ENCODE data around the gene FAHD2A. TPM values are rescaled to one million over a fixed set of nuclear protein-coding genes. Genes with fewer than 3 reads are reported as not detected.

Gene FAHD2A
- total RNA-seq, 1 donor from 2014 or later: 36.4 TPM

GRCh38 chr2:95381212-95382191 is 21.0 kb upstream of the FAHD2A start:
- no peaks in the 10 kb centered on the region for H3F3A ChIP-seq (ENCODE audit: low read depth)
- H3K9me3 ChIP-seq (ENCODE audit: low read depth): no peaks in the 10 kb centered on the region
- H3K27me3 Mint-ChIP-seq (ENCODE audit: insufficient read depth, low read depth): peaks cover 4% of the 10 kb centered on the region
- H3K27ac ChIP-seq: no peak overlapping the region
- peaks cover 7% of the 10 kb centered on the region for H3K4me1 ChIP-seq
- H4K20me1 ChIP-seq (ENCODE audit: low read depth): no peaks in the 10 kb centered on the region
- H3K4me3 Mint-ChIP-seq: no peak overlapping the region
- H3K36me3 ChIP-seq: no peaks in the 10 kb centered on the region
- no peaks in the 10 kb centered on the region for H3K36me3 Mint-ChIP-seq
- no peaks in the 10 kb centered on the region for H3K27me3 ChIP-seq
- H2AFZ ChIP-seq (replicated peaks): no peak overlapping the region
- H3K4me1 Mint-ChIP-seq: peaks cover 11% of the 10 kb centered on the region
- TF ChIP-seq CTCF (IDR thresholded peaks at IDR 0.05) (no peak), EZH2 (IDR thresholded peaks at IDR 0.05) (no peak), EZH2phosphoT487 (IDR thresholded peaks at IDR 0.05) (no peak)
- H3K9me3 Mint-ChIP-seq: no peaks in the 10 kb centered on the region
- DNase-seq (ENCODE audit: low spot score): no peak
- no peak overlapping the region for H3K4me2 ChIP-seq
- peak overlapping the region; percentile 17 for H3K27ac Mint-ChIP-seq
- H3K9ac ChIP-seq: no peak overlapping the region
- H3K4me3 ChIP-seq: no peak overlapping the region
- H3K79me2 ChIP-seq (ENCODE audit: low read depth): no peaks in the 10 kb centered on the region

- no peaks in the 10 kb centered on the region for H4K20me1 ChIP-seq (ENCODE audit: low read depth)
- H3K4me3 ChIP-seq: no peak overlapping the region
- H3F3A ChIP-seq (ENCODE audit: low read depth): no peaks in the 10 kb centered on the region
- Mint-ChIP-seq H3K27me3 (ENCODE audit: insufficient read depth, low read depth) (peaks cover 4% of the 10 kb centered on the region), H3K9me3 (no peaks in the 10 kb centered on the region), H3K27ac (no peak overlapping the region), H3K4me3 (no peak overlapping the region), H3K4me1 (peaks cover 11% of the 10 kb centered on the region), H3K36me3 (no peaks in the 10 kb centered on the region)
- H3K4me1 ChIP-seq: peaks cover 7% of the 10 kb centered on the region
- TF ChIP-seq EZH2phosphoT487 (IDR thresholded peaks at IDR 0.05) (no peak), CTCF (IDR thresholded peaks at IDR 0.05) (no peak), EZH2 (IDR thresholded peaks at IDR 0.05) (no peak)
- no peak overlapping the region for H3K4me2 ChIP-seq
- no peaks in the 10 kb centered on the region for H3K79me2 ChIP-seq (ENCODE audit: low read depth)
- no peak overlapping the region for H3K9ac ChIP-seq
- H2AFZ ChIP-seq (replicated peaks): no peak overlapping the region
- no peak overlapping the region for H3K27ac ChIP-seq
- no peaks in the 10 kb centered on the region for H3K36me3 ChIP-seq
- DNase-seq (ENCODE audit: low spot score): no peak
- no peaks in the 10 kb centered on the region for H3K27me3 ChIP-seq
- no peaks in the 10 kb centered on the region for H3K9me3 ChIP-seq (ENCODE audit: low read depth)
Observed at GRCh38 chr2:95382192-95382591, 20.3 kb upstream of the FAHD2A start.

GRCh38 chr2:95382686-95383634 is 19.5 kb upstream of the FAHD2A start:
- no peak overlapping the region for H3K27ac Mint-ChIP-seq
- H3K36me3 Mint-ChIP-seq: no peaks in the 10 kb centered on the region
- H3K79me2 ChIP-seq (ENCODE audit: low read depth): no peaks in the 10 kb centered on the region
- no peak for DNase-seq (ENCODE audit: low spot score)
- H3K27me3 Mint-ChIP-seq (ENCODE audit: insufficient read depth, low read depth): peaks cover 2% of the 10 kb centered on the region
- peaks cover 7% of the 10 kb centered on the region for H3K4me1 ChIP-seq
- H3F3A ChIP-seq (ENCODE audit: low read depth): no peaks in the 10 kb centered on the region
- TF ChIP-seq CTCF (IDR thresholded peaks at IDR 0.05) (no peak), EZH2phosphoT487 (IDR thresholded peaks at IDR 0.05) (no peak), EZH2 (IDR thresholded peaks at IDR 0.05) (no peak)
- H3K4me1 Mint-ChIP-seq: peaks cover 11% of the 10 kb centered on the region
- H3K9me3 ChIP-seq (ENCODE audit: low read depth): no peaks in the 10 kb centered on the region
- peaks cover 1% of the 10 kb centered on the region for H3K27me3 ChIP-seq
- H3K4me2 ChIP-seq: no peak overlapping the region
- no peaks in the 10 kb centered on the region for H4K20me1 ChIP-seq (ENCODE audit: low read depth)
- no peak overlapping the region for H3K27ac ChIP-seq
- H3K36me3 ChIP-seq: no peaks in the 10 kb centered on the region
- H2AFZ ChIP-seq (replicated peaks): no peak overlapping the region
- H3K9ac ChIP-seq: no peak overlapping the region
- no peak overlapping the region for H3K4me3 ChIP-seq
- no peaks in the 10 kb centered on the region for H3K9me3 Mint-ChIP-seq
- H3K4me3 Mint-ChIP-seq: no peak overlapping the region
